Measurements from ENCODE around the gene CHST13.
"Not testable (repeated sequence)": the region's sequence is repeated elsewhere in the genome, so short reads cannot be mapped to it uniquely, and the experiment has no call there.

CHST13 gene

GRCh38 chr3:126570103-126570541, 46.2 kb downstream of the CHST13 start:
- Histone ChIP-seq H3K36me3 (ENCODE audit: insufficient read depth, low read length) (no peaks in the 10 kb centered on the region), H3K9me3 (ENCODE audit: control insufficient read depth, insufficient read depth, low read length) (no peaks in the 10 kb centered on the region), H3K4me1 (ENCODE audit: insufficient read depth, low read length) (no peaks in the 10 kb centered on the region), H3K9ac (ENCODE audit: low read depth, low read length) (no peak overlapping the region)

GRCh38 chr3:126571078-126571477, 47.1 kb downstream of the CHST13 start:
- H3K36me3 ChIP-seq (ENCODE audit: insufficient read depth, low read length): no peaks in the 10 kb centered on the region
- no peaks in the 10 kb centered on the region for H3K4me1 ChIP-seq (ENCODE audit: insufficient read depth, low read length)
- H3K9ac ChIP-seq (ENCODE audit: low read depth, low read length): no peak overlapping the region
- no peaks in the 10 kb centered on the region for H3K9me3 ChIP-seq (ENCODE audit: control insufficient read depth, insufficient read depth, low read length)

- Histone ChIP-seq H3K9ac (ENCODE audit: low read depth, low read length) (no peak overlapping the region), H3K9me3 (ENCODE audit: control insufficient read depth, insufficient read depth, low read length) (no peaks in the 10 kb centered on the region), H3K4me1 (ENCODE audit: insufficient read depth, low read length) (no peaks in the 10 kb centered on the region), H3K36me3 (ENCODE audit: insufficient read depth, low read length) (no peaks in the 10 kb centered on the region)
Observed at GRCh38 chr3:126573492-126574117, 49.6 kb downstream of the CHST13 start.

GRCh38 chr3:126577261-126577660, 53.3 kb downstream of the CHST13 start:
- Histone ChIP-seq H3K9me3 (ENCODE audit: control insufficient read depth, insufficient read depth, low read length) (no peaks in the 10 kb centered on the region), H3K4me1 (ENCODE audit: insufficient read depth, low read length) (no peaks in the 10 kb centered on the region), H3K9ac (ENCODE audit: low read depth, low read length) (no peak overlapping the region), H3K36me3 (ENCODE audit: insufficient read depth, low read length) (no peaks in the 10 kb centered on the region)

- Histone ChIP-seq H3K9me3 (ENCODE audit: control insufficient read depth, insufficient read depth, low read length) (no peaks in the 10 kb centered on the region), H3K4me1 (ENCODE audit: insufficient read depth, low read length) (no peaks in the 10 kb centered on the region)
Observed at GRCh38 chr3:126578702-126579101, 54.7 kb downstream of the CHST13 start.

GRCh38 chr3:126580746-126581145, 56.8 kb downstream of the CHST13 start:
- H3K36me3 ChIP-seq (ENCODE audit: insufficient read depth, low read length): no peaks in the 10 kb centered on the region
- no peaks in the 10 kb centered on the region for H3K9me3 ChIP-seq (ENCODE audit: control insufficient read depth, insufficient read depth, low read length)
- H3K9ac ChIP-seq (ENCODE audit: low read depth, low read length): no peak overlapping the region
- H3K4me1 ChIP-seq (ENCODE audit: insufficient read depth, low read length): no peaks in the 10 kb centered on the region

More at GRCh38 chr3:126578702-126579101, 54.7 kb downstream of the CHST13 start:
- H3K36me3 ChIP-seq (ENCODE audit: insufficient read depth, low read length): no peaks in the 10 kb centered on the region
- H3K9ac ChIP-seq (ENCODE audit: low read depth, low read length): no peak overlapping the region

- H3K9me3 ChIP-seq (ENCODE audit: control insufficient read depth, insufficient read depth, low read length): no peaks in the 10 kb centered on the region
- no peaks in the 10 kb centered on the region for H3K4me1 ChIP-seq (ENCODE audit: insufficient read depth, low read length)
- H3K9ac ChIP-seq (ENCODE audit: low read depth, low read length): no peak overlapping the region
- H3K36me3 ChIP-seq (ENCODE audit: insufficient read depth, low read length): no peaks in the 10 kb centered on the region
Observed at GRCh38 chr3:126581569-126581968, 57.6 kb downstream of the CHST13 start.

GRCh38 chr3:126582311-126582710, 58.4 kb downstream of the CHST13 start:
- Histone ChIP-seq H3K36me3 (ENCODE audit: insufficient read depth, low read length) (no peaks in the 10 kb centered on the region), H3K4me1 (ENCODE audit: insufficient read depth, low read length) (no peaks in the 10 kb centered on the region), H3K9me3 (ENCODE audit: control insufficient read depth, insufficient read depth, low read length) (no peaks in the 10 kb centered on the region), H3K9ac (ENCODE audit: low read depth, low read length) (no peak overlapping the region)

- not testable (repeated sequence) for H3K36me3 ChIP-seq (ENCODE audit: insufficient read depth, low read length); H3K4me1 ChIP-seq (ENCODE audit: insufficient read depth, low read length); H3K9ac ChIP-seq (ENCODE audit: low read depth, low read length); H3K9me3 ChIP-seq (ENCODE audit: control insufficient read depth, insufficient read depth, low read length)
Observed at GRCh38 chr3:126591515-126591914, 67.6 kb downstream of the CHST13 start.

Measured in ES-I3 (cell line).